NCI-H2081 treated with DMSO at 0.1 percent for 48 hours (cell line): ENCODE measurements around the gene TEKT5.

ENCODE experiments used
- DNase-seq: peaks from one replicate; lab custom pipeline; 2025; lab: John Stamatoyannopoulos, UW

TEKT5 gene

DNA sequence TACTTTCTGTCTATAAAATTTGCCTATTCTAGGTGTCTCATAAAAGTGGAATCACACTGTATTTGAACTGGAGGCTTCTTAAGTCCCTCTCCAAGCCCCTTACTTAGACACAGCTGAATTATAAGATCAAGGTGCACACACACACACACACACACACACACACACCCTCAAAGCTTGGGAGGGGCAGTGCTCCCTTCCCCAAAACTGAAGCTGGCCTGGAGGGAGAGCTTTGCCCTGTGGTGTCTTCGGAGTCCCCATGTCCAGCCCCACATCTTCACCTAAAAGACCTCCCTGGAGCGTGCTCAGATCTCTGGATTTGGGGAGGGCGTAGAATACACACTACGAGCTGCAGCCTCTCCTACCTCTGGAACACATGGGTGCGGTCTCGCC lies 115.2 kb downstream of the TEKT5 start:
- DNase-seq, result no peak

DNA sequence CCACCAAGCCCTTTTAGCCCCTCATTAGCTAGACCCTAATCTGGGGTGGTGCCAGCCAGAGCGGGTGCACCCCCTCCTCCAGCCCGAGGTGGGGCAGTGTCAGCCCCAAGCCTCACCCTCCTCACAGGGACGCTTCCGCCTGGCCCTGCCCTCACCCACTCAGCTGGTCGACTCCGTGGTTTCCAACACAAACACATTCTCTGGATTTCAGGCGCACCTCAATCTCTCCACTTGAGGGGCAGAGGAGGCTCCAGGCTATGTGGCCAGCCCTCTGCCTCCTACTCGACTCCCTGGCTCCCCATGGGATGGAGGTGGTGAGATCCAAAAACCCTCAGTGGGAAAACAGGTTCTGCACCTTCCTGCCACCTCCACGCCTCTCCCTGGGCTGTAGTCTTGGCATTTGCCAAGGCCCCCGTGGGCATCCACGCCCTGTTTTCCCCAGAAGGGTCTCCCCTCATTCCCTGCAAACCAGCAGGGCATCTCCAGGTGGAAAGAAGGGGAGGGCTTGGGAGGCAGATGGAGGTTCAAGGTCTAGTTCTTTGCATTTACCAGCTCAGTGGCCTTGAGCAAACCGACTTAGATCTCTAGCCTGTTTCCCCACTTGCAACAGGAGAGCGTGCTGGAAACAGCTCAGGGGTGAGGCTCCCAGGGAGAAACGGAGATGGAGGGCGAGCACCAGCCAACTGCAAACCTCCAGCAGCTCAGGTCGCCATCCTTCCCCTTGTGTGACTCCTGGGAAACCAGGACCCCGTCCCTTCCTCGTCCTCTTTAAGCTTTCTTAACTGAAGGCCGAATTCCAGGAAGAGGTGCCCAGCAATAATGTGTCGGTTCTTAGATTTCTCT lies 116.0 kb downstream of the TEKT5 start:
- DNase-seq, result no peak
